NCI-H2029 (cell line): ENCODE results near the gene ATAT1.

Experiments used
- DNase-seq: peaks from one replicate; lab custom pipeline; 2025; lab: John Stamatoyannopoulos, UW

The ATAT1 gene

DNA sequence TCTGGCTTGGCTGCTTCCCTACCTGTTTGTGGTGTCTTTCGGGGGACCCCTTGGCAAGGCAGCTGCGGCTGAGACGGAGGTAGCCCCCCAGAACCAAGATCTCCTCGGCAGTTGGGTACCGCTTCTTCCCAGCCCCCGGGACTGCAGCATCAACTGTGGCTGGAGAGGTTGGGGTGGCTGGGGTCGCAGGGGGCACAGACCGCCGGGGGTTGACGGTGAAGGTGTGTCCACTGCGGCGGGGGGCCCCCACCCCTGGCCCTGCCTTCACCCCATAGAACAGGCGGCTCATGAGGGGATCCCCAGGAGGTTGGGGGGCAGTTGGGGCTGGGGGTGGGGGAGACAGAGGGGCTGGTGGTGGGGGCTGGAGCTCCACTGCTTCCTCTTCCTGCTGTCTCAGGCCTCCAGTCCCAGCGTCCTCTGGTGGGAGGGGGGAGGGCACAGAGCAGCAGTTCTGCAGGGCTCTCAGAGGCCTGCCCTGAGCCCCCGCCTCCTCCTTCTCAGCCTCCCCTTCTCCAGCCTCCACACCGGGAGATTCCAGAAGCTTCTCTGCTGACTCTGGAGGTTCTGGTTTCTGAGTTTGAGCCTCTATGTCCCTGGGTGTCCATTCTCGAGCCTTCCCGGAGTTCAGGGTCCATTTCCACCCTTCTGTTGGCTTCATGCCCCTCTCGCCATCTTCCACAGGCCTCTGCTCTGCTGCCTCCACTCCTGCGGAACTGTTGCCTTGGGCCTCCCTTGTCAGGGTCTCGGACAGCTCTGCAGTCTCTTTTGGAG, 57.9 kb downstream of the ATAT1 start:
- DNase-seq = no peak

GRCh38 chr6:30685157-30686008, 58.7 kb downstream of the ATAT1 start:
- no peak for DNase-seq

DNA sequence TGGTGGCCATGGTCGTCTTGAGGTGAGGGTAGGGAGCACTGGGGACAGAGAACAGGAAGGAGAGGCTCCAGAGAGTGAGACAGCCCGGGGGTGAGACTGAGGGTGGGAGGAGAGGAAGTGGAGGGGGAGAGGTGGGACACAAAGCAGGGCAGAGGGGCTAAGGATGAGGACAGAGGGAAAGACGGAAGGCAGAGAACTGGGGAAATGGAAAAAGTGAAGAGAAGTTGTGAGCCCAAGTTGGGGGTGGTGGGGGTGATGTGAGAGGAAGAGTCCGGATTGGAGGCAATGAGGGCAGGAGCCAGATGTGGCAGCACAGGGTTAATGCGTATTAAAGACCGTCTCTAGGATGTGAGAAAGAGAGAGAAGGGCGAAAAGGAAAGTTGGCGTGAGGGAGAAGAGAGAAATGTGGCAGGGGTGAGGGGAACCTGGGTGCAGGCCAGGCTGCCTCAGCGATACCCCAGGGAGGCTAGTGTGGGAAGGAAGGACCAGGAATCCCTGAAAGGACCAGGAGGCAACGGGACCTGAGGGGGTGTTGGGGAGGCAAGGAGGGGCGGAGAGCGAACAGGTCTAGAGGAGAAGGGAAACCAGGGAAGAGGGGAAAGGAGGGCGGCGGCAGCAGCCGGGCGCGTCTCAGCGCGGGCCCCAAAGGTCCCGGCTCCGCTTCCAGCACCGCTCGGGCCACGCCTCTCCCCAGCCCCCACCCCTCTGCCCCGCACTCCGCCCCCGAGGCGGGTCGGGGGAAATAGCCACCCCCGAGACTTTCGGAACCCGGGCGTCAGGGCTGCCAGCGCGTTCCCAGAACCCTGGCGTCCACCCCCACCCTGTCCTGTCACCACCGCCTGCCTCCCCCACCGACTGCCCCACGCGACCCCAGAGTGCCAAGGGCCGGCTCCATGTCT, 59.6 kb downstream of the ATAT1 start, which contains the start of gene PPP1R18:
Gene PPP1R18 (minus strand): TSS at position 637 of the 899 bp plus-strand sequence. CDS start 627 bp downstream, at position 10.
- DNase-seq = no peak

GRCh38 chr6:30686908-30687658, 60.4 kb downstream of the ATAT1 start:
- DNase-seq = peak; percentile 74

- DNase-seq = no peak
These were observed 61.2 kb downstream of the ATAT1 start for GRCh38 chr6:30687659-30688431.

- no peak for DNase-seq
These were observed 61.9 kb downstream of the ATAT1 start for GRCh38 chr6:30688569-30688968.

DNA sequence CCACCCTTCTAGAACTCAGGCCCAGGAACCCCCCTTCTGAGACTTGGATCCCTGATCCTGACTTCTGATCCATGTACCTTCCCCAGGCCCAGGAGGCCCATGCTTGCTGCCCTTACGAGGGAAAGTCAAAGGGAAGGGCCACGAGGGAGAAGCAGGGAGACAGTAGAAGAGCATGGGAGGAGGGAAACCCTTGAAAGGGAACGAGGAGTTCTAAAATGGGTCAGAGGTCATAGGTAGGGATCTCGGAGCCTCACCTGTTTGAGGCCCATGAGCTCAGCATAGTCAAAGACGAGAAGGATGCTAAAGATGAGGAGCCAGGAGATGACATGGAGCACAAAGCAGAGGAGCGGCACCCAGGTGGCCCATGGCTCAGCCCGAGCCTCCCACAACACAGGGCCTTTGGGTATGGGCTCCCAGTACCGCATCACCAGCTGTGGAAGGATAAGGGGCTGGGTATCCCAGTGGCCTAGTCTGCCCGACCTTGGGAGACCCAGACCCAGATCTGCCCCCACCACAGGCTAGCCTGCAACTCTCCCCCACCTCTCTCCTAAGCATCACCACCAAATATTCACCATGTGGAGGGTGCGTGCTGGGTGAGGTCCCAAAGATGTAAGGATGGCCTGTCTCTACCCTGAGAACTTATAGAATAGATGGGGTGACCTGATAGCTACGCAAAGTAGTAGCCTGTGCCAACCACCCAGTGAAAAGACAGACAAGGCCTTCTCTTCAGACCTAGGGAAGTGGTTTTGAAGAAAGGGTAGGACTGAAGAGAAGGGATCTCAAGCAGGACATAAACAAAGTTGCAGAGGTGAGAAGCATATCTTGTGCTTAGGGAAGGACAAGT, 62.6 kb downstream of the ATAT1 start:
- no peak for DNase-seq

DNA sequence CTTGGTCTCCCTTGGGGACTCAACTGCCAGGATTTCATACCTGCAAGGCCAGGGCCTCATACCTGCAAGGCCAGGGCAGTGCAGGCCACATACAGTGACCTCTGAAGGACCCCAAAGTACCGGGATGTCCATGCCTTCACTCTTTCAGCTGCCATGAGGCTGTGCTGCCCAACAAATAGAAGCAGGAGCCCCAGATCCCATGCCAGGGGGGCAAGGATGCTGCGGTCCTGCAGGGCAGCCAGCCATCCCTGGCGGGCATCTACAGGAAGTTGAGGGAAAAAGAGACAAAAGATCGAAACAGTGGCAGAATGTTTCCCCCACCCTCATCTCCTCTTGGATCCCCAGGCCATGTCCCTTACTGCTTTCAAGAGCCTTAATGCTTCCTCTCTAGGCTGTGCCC, 63.3 kb downstream of the ATAT1 start:
- no peak for DNase-seq

- DNase-seq = peak; percentile 85
These were observed 63.9 kb downstream of the ATAT1 start, which contains the start of gene NRM for GRCh38 chr6:30690403-30691207. Gene NRM, minus strand, starts transcription at chr6:30690984. Its CDS starts 10 bp downstream, at chr6:30690974.

DNA sequence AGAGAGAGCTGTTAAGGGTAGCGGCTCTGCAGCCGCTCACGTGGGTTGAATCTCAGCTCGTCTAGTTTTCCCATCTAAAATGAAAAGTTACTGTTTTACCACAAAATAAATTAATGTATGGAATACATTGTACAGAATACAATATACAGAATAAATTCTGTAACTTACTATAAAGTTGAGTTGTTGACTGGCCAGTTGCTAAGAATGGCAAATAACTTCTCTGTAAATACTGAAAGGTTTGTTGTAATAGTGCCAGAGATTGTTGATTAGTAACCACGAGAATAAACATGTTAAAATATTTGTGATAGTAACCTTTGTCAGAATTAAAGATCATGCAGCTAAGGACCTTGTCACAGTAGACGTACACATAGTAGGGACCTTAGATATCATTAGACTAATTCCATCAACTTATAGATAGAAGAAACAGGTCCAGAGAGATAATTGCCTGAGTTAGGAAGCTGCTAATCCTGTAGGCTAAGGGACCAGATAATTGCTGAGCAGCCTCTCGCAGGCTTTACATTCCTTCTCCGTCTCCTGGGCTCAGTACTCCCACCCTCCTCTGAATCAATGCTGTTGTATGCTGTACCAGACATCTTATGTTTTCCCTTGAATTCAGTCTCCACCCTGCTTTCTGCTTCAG, 64.7 kb downstream of the ATAT1 start:
- no peak for DNase-seq
